Stomach smooth muscle (tissue), 2 donors: ENCODE measurements around the gene IL34.

ENCODE experiments used
- H3K27ac ChIP-seq: one replicate; pipeline ENCODE4 v1.7.0; 2013; ENCODE audit warnings: mild to moderate bottlenecking, low read length, inconsistent platforms
- H3K27me3 ChIP-seq, 2 donors: one replicate each; pipeline ENCODE4 v1.7.0; 2013; ENCODE audit warnings: low read length in 2 of 2; ENCODE audit not compliant: insufficient read depth in 2 of 2, control insufficient read depth in 1 of 2
- H3K36me3 ChIP-seq, 2 donors: one replicate each; pipeline ENCODE4 v1.7.0; 2013; ENCODE audit warnings: low read length in 2 of 2; ENCODE audit not compliant: control insufficient read depth in 2 of 2, insufficient read depth in 2 of 2
- H3K4me1 ChIP-seq: one replicate; pipeline ENCODE4 v1.7.0; 2013; ENCODE audit warnings: low read length; ENCODE audit not compliant: control insufficient read depth, insufficient read depth
- H3K4me3 ChIP-seq, 2 donors: one replicate each; pipeline ENCODE4 v1.7.0; 2013; ENCODE audit warnings: low read length in 2 of 2
- H3K9ac ChIP-seq, 2 donors: one replicate each; pipeline ENCODE4 v1.7.0; 2013; ENCODE audit warnings: low read length in 2 of 2, mild to moderate bottlenecking in 1 of 2
- H3K9me3 ChIP-seq, 2 donors: one replicate each; pipeline ENCODE4 v1.7.0; 2013; ENCODE audit warnings: low read length in 2 of 2; ENCODE audit not compliant: control insufficient read depth in 2 of 2
- donor health status: healthy.
- donor health status: Pancreatic carcinoma.

IL34 gene

GRCh38 chr16:70659953-70660671 lies 13.8 kb downstream of the IL34 start:
- Histone ChIP-seq H3K27me3 (no peaks in the 10 kb centered on the region), H3K4me3 (no peak overlapping the region), H3K36me3 (peaks cover 9 to 15% of the 10 kb centered on the region in 2 donors), H3K4me1 (peaks cover 24% of the 10 kb centered on the region), H3K27ac (no peak overlapping the region), H3K9me3 (no peaks in the 10 kb centered on the region), H3K9ac (no peak overlapping the region)

DNA sequence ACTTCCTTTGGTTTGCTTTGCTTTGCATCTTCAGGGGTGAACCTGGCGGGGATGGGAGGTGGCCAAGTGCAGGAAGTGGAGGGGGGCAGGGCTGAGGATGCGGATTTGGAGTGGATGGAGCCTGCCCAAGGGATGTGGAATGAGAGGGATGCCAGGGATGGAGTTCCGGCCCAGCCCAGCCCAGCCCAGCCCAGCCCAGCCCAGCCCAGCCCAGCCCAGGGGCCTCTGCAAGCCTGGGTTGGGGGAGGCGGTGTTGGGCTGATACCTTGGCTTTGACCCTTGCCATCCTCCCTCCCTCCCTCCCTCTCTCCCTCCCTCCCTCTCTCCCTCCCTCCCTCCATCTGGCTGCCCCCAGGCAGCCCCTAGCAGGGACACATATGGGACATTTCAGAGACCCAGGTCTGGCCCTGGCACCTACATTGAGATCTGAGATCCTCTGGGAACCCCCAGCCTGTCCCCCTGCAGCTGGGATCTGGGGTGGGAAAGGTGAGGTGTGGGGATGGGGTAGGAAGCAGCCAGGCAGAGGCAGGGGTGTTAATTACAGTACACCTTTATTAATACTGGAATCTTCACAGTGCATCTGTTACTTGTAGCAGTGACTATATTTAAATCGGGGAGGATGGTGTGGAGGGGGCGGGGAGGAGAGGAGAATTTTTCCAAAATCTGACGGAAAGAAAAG lies 14.5 kb downstream of the IL34 start:
- Histone ChIP-seq H3K36me3 (peaks cover 16 to 22% of the 10 kb centered on the region in 2 donors), H3K27me3 (no peaks in the 10 kb centered on the region), H3K9me3 (no peaks in the 10 kb centered on the region), H3K27ac (no peak overlapping the region), H3K4me1 (peaks cover 24% of the 10 kb centered on the region), H3K9ac (no peak overlapping the region), H3K4me3 (no peak overlapping the region)

- peaks cover 23 to 29% of the 10 kb centered on the region in 2 donors for H3K36me3 ChIP-seq
- peak overlapping the region; percentile 58 for H3K27ac ChIP-seq
- no peaks in the 10 kb centered on the region for H3K27me3 ChIP-seq
- H3K9me3 ChIP-seq, result no peaks in the 10 kb centered on the region
- H3K4me1 ChIP-seq, result peaks cover 24% of the 10 kb centered on the region
- no peak overlapping the region for H3K4me3 ChIP-seq
- H3K9ac ChIP-seq, result no peak overlapping the region
Measured at GRCh38 chr16:70661534-70661917, 15.2 kb downstream of the IL34 start.

DNA sequence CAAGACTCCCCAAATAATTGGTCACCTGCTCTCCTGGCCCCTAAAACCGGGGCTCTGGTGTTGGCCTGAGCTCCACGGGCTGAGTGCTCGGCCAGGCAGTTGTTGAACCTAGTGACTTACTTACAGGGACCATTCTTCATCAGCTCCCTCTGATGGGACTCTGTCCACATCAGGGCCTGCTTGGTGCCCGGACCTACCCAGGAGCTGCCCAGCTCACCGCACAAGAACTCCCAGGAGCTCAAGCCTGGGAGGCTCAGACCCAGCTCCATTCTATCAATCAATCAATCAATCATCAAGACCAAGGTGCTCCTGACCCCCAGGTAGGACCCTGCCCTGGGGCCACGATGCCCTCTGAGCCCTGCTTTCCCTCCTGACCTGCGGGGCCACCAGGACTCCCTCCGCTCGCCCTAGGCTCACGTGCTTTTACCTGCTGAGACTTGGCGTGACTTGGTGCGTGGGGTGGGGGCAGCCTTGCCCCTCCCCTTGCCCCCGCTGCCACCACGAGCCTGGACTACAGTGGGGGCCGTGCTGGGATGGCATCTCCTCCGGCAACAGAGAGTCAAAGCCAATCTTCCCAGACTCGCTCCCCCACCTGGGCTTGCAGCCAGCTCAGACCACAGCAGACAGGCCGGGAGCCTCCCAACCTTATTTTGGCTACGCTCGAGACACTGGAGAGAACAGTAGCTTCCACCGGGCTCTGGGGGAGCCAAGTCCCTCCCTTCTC lies 15.7 kb downstream of the IL34 start:
- Histone ChIP-seq H3K9ac (peak overlapping the region in 1 of 2 donors; percentile 13), H3K36me3 (peaks cover 28 to 34% of the 10 kb centered on the region in 2 donors), H3K4me1 (peaks cover 24% of the 10 kb centered on the region), H3K27ac (peak overlapping the region; percentile 58), H3K4me3 (no peak overlapping the region), H3K27me3 (no peaks in the 10 kb centered on the region), H3K9me3 (no peaks in the 10 kb centered on the region)

GRCh38 chr16:70662991-70663523 lies 16.7 kb downstream of the IL34 start:
- no peak overlapping the region for H3K4me3 ChIP-seq
- H3K9me3 ChIP-seq, result no peaks in the 10 kb centered on the region
- H3K4me1 ChIP-seq, result peaks cover 24% of the 10 kb centered on the region
- H3K9ac ChIP-seq, result no peak overlapping the region
- no peaks in the 10 kb centered on the region for H3K27me3 ChIP-seq
- H3K27ac ChIP-seq, result peak overlapping the region; percentile 58
- H3K36me3 ChIP-seq, result peaks cover 28 to 37% of the 10 kb centered on the region in 2 donors

DNA sequence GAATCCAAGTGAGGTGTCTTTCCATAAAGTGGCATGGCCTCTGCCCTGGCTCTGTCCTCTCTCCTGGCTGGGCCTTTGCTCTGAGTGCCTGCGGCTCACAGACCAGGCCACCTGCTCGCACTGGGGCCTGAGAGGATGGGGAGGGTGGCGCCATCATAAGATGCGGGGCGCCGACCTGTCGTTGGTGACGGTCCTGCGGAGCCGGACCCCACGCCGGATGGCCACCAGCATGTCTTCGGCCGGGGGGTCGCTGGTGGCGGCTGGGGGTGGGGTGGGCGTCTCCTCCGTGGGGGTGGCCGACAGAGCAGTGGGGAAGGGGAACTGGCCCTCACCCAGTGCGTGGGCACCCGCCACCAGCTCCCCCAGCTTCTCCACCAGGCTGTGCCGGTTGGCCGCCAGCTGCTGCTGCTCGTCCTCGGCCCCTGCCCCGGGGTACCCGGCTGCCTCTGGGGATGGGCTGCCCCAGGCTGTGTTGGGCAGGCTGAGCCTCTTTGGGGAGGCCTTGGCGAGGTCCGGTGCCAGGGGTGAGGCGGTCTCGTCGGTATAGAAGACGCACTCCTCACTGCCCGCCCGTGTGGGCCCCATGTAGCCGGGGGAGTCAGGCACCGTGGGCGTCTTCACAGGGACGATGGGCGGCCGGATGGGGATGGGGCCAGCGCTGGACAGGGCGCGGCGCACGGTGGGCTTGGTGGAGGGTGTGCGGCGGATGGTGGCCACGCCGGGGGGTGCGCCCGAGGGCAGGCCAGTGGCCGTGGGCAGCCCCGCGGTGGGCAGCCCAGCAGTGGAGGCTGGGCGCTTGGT lies 17.4 kb downstream of the IL34 start:
- peaks cover 31 to 42% of the 10 kb centered on the region in 2 donors for H3K36me3 ChIP-seq
- H3K27me3 ChIP-seq, result no peaks in the 10 kb centered on the region
- H3K4me1 ChIP-seq, result peaks cover 26% of the 10 kb centered on the region
- H3K4me3 ChIP-seq, result no peak overlapping the region
- H3K9me3 ChIP-seq, result no peaks in the 10 kb centered on the region
- peak overlapping the region; percentile 18 for H3K27ac ChIP-seq
- no peak overlapping the region for H3K9ac ChIP-seq

GRCh38 chr16:70664325-70665112 lies 18.2 kb downstream of the IL34 start:
- Histone ChIP-seq H3K36me3 (peaks cover 39 to 48% of the 10 kb centered on the region in 2 donors), H3K27me3 (no peaks in the 10 kb centered on the region), H3K9me3 (no peaks in the 10 kb centered on the region), H3K4me3 (no peak overlapping the region), H3K9ac (no peak overlapping the region), H3K4me1 (peaks cover 26% of the 10 kb centered on the region), H3K27ac (no peak overlapping the region)

DNA sequence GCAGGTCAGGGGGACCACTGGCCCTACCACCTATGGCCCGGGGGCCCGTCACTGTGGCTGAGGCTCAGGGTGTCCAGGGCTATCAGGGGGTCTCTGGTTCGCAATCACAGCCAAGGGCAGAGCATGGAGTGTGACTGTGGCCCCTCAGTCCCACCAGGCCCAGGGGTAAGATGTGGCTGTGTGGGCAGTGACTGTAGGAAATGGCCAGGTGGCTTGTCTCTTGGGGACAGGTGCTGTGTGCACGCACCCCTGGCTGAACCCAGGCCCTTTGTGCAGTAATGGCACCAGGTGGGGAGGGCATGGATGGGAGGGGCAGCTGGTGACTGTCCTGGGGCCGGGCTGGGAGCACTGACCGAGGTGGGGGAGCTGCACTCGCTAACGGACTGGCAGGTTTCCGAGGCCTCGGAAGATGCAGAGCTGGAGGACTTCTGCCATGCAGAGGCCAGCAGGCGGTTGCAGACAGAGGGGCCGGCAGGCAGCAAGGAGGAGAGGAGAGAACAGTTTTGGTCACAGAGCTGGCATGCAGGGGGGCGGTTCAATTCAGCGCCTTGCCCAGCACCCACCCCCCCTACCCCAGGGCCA lies 18.8 kb downstream of the IL34 start:
- H3K27ac ChIP-seq, result no peak overlapping the region
- no peak overlapping the region for H3K4me3 ChIP-seq
- H3K9ac ChIP-seq, result no peak overlapping the region
- peaks cover 26% of the 10 kb centered on the region for H3K4me1 ChIP-seq
- H3K27me3 ChIP-seq, result no peaks in the 10 kb centered on the region
- no peaks in the 10 kb centered on the region for H3K9me3 ChIP-seq
- H3K36me3 ChIP-seq, result peaks cover 46 to 50% of the 10 kb centered on the region in 2 donors

GRCh38 chr16:70665806-70666735 lies 19.7 kb downstream of the IL34 start:
- H3K27me3 ChIP-seq, result no peaks in the 10 kb centered on the region
- H3K27ac ChIP-seq, result peak overlapping the region; percentile 18
- peaks cover 48 to 58% of the 10 kb centered on the region in 2 donors for H3K36me3 ChIP-seq
- H3K4me1 ChIP-seq, result peaks cover 24% of the 10 kb centered on the region
- no peak overlapping the region for H3K9ac ChIP-seq
- H3K9me3 ChIP-seq, result no peaks in the 10 kb centered on the region
- no peak overlapping the region for H3K4me3 ChIP-seq
